ENCODE measurements around the gene TDG.

Gene TDG

DNA sequence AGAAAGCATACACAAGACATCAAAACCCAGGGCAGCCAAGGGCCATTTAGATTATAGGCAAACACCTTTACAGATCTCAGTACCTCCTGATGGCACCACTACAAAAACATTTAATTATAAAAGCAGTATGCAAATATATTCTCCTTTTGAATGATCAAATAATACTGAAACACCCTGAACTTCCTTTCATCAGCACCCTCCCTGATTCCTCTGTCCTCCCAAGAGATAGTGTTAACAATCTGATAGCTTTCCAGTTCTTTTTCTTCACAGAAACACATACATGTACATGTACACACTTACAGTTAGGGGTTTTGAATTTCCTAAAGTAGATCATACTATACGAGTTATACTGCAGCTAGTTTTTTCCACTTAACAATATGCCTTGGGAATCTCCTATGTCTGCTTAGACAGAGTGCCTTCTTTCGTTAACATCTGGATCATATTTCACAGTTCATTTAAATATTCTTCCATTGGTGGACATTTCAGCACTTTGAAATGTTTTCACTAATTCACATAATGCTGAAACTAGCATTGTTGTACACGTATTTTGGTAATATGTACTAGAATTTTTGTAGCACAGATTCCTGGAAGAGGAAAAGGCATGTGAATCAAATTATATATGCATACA, 35.2 kb downstream of the TDG start:
- in situ Hi-C loops (cut with HindIII; ENCODE audit: low pct_ligation_motif_present, low sequenced_read_pairs): no loop called here
- Histone ChIP-seq H3K27me3 (replicated peaks) (no peaks in the 10 kb centered on the region), H3K4me3 (ENCODE audit: low read depth, low read length) (no peak overlapping the region), H3K27ac (no peak overlapping the region), H3K36me3 (replicated peaks) (no peaks in the 10 kb centered on the region)
- no peak for DNase-seq
- TF ChIP-seq, protein P1, sequence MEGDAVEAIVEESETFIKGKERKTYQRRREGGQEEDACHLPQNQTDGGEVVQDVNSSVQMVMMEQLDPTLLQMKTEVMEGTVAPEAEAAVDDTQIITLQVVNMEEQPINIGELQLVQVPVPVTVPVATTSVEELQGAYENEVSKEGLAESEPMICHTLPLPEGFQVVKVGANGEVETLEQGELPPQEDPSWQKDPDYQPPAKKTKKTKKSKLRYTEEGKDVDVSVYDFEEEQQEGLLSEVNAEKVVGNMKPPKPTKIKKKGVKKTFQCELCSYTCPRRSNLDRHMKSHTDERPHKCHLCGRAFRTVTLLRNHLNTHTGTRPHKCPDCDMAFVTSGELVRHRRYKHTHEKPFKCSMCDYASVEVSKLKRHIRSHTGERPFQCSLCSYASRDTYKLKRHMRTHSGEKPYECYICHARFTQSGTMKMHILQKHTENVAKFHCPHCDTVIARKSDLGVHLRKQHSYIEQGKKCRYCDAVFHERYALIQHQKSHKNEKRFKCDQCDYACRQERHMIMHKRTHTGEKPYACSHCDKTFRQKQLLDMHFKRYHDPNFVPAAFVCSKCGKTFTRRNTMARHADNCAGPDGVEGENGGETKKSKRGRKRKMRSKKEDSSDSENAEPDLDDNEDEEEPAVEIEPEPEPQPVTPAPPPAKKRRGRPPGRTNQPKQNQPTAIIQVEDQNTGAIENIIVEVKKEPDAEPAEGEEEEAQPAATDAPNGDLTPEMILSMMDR (IDR thresholded peaks at IDR 0.05; ENCODE audit: low read depth, low read length, missing control alignments): no peak

DNA sequence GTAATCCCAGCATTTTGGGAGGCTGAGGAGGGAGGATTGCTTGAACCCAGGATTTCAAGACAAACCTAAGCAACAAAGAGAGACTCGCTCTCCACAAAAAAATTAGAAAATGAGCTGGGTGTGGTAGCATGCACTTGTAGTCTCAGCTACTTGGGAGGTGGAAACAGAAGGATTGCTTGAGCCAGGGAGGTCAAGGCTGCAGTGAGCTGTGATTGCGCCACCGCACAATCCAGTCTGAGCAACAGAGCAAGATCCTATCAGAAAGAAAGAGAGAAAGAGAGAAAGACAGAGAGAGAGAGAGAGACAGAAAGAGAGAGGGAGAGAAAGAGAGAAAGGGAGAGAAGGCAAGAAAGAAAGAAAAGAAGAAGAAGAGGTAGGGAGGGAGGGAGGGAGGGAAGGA, 37.0 kb downstream of the TDG start:
- Histone ChIP-seq H3K27me3 (replicated peaks) (no peaks in the 10 kb centered on the region), H3K27ac (no peak overlapping the region), H3K4me3 (ENCODE audit: low read depth, low read length) (no peak overlapping the region), H3K36me3 (replicated peaks) (no peaks in the 10 kb centered on the region)
- in situ Hi-C loops (cut with HindIII; ENCODE audit: low pct_ligation_motif_present, low sequenced_read_pairs): no loop called here
- DNase-seq: no peak
- TF ChIP-seq, protein P1 (IDR thresholded peaks at IDR 0.05; ENCODE audit: low read depth, low read length, missing control alignments): no peak

DNA sequence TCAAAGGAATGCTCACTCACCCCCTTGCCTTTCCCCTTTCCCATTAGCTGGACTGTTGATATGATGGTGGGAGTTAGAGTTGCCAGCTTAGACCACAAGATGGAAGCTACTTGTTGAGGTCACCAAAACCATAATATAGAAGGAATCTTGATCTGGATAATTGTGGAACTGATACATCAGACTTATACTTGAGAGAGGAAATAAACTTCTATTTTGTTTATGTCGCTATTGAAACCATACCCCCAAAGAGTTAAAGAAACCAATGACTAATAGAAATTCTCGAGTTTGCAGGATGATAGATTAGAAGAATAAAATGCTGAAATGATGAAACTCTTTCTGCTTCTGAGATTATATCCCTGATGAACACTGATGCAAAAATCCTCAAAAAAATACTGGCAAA, 37.9 kb downstream of the TDG start:
- no peak for DNase-seq
- in situ Hi-C loops (cut with HindIII; ENCODE audit: low pct_ligation_motif_present, low sequenced_read_pairs): no loop called here
- H3K27me3 ChIP-seq (replicated peaks): no peaks in the 10 kb centered on the region

DNA sequence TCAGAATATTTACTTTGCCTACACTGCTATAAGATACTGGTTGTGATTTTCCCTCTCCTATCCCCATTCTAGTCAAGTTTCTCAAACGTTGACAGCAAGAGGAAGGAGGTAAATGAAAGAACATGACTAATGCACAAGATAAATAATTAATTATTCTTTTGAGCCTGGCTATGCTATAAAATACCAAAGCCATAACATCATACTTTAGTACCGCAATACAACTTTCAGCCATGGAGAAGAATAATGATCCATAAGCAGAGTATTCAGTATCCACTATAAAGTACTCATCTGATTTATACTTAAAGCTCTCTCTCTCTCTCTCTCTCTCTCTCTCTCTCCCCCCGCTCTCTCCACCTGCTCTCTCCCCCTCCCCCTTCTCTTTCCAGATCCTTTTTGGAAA, 41.3 kb downstream of the TDG start:
- Histone ChIP-seq H3K4me3 (ENCODE audit: low read depth, low read length) (no peak overlapping the region), H3K36me3 (replicated peaks) (no peaks in the 10 kb centered on the region), H3K27me3 (replicated peaks) (no peaks in the 10 kb centered on the region), H3K27ac (no peak overlapping the region)
- TF ChIP-seq, protein P1 (IDR thresholded peaks at IDR 0.05; ENCODE audit: low read depth, low read length, missing control alignments): no peak
- in situ Hi-C loops (cut with HindIII; ENCODE audit: low pct_ligation_motif_present, low sequenced_read_pairs): no loop called here
- no peak for DNase-seq

More for the DNA sequence above, 37.9 kb downstream of the TDG start:
- TF ChIP-seq, protein P1 (IDR thresholded peaks at IDR 0.05; ENCODE audit: low read depth, low read length, missing control alignments): no peak
- Histone ChIP-seq H3K36me3 (replicated peaks) (no peaks in the 10 kb centered on the region), H3K27ac (no peak overlapping the region), H3K4me3 (ENCODE audit: low read depth, low read length) (no peak overlapping the region)

DNA sequence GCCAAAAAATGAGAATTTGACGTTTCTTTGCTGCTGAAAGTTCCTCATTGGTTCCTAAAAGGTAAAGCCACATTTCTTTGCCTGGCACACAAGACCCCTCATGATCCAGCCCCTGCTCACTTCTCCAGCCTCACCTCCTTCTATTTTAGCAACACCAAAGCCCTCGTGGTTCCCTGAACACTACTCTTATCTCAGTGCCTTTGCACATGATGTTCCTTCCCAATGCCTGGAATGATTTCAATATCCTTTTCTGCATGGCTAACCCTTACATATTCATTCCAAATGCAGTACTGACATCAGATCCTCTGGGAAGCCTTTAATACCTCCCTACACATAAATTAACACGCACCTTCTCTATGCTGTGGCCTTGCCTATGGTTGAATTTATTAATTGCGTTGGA, 44.4 kb downstream of the TDG start:
- no peak for DNase-seq
- TF ChIP-seq, protein P1 (IDR thresholded peaks at IDR 0.05; ENCODE audit: low read depth, low read length, missing control alignments): no peak
- Histone ChIP-seq H3K4me3 (ENCODE audit: low read depth, low read length) (no peak overlapping the region), H3K27me3 (replicated peaks) (no peaks in the 10 kb centered on the region), H3K27ac (no peak overlapping the region), H3K36me3 (replicated peaks) (no peaks in the 10 kb centered on the region)
- in situ Hi-C loops (cut with HindIII; ENCODE audit: low pct_ligation_motif_present, low sequenced_read_pairs): no loop called here

DNA sequence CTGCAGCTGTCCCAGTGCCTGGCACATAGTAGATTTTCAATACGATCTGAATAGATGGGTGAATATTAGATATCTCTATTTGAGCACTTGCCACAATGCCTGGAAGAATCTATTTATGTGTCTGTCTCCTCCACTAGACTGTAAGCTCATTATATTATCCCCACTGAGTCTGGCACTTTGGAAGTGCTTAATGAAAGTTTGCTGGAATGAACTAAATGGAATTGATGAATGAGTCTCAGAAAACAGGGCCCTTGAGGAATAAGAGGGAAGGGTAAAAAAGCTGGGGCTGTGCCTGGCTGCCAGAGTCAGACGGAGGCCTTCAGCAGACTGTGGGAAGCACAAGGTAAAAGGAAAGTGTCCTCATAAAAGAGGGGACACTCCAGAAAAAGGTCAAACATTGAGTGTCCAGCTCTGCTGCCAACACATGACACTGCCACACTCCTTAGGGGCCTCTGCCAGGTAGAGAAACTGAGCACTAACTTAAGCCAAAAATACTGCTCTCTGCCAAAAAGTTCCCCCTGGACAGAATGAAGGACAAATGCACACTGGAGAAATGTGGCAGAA, 45.0 kb downstream of the TDG start:
- H3K27ac ChIP-seq: no peak overlapping the region
- DNase-seq: no peak
- in situ Hi-C loops (cut with HindIII; ENCODE audit: low pct_ligation_motif_present, low sequenced_read_pairs): no loop called here
- TF ChIP-seq, protein P1 (IDR thresholded peaks at IDR 0.05; ENCODE audit: low read depth, low read length, missing control alignments): no peak
- H3K27me3 ChIP-seq (replicated peaks): no peaks in the 10 kb centered on the region
- H3K36me3 ChIP-seq (replicated peaks): no peaks in the 10 kb centered on the region
- H3K4me3 ChIP-seq (ENCODE audit: low read depth, low read length): no peak overlapping the region
